GM12801 (cell line): ENCODE measurements around the gene AMBN.

Experiments used
- CTCF ChIP-seq: IDR thresholded peaks from one replicate; pipeline ENCODE4 v1.5.1; 2011; ENCODE audit warnings: control low read depth; ENCODE audit not compliant: insufficient read length; ENCODE audit errors: extremely low read depth

Gene AMBN

DNA sequence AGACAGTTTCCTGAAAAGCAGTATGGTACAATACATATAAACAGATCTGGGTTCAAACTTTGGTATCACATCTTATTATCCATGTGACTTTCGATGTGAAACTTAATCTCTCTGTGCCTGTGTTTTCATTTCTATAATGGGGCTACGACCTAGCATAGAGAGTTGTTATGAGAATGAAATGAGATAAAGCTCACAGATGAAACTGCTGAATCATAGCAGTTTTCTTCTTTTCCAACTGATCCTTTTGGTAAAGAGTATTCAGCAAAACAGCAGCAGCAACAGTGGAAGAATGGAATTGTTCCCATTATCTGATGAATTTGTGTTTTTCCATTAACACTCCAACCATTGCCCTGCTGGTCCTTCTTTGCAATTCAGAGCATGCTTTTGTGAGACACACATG lies 16.3 kb downstream of the AMBN start:
- no peak for TF ChIP-seq CTCF

- no peak for TF ChIP-seq CTCF
Measured at GRCh38 chr4:70613306-70614183, 21.5 kb downstream of the AMBN start.

GRCh38 chr4:70614184-70614555 lies 22.1 kb downstream of the AMBN start:
- no peak for TF ChIP-seq CTCF

DNA sequence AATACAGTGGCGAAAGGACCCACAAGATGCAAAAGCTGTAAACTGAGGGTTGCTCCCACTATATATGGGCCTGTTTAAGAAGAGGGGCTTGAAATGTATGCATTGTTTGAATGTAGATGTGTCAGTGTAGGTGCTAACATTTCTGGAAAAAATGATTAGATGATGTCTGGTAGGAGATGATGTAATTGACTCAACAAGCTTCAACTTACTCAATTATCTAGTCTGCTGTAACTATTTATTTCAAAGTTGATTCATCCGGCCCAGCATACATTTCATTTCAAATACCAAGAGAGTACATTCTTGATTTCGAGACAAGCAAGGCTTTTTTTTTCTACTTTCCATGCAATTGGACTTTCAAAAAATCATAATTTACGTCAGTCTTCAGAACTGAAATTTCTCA lies 27.2 kb downstream of the AMBN start:
- no peak for TF ChIP-seq CTCF

GRCh38 chr4:70619778-70620177 lies 27.7 kb downstream of the AMBN start:
- no peak for TF ChIP-seq CTCF

DNA sequence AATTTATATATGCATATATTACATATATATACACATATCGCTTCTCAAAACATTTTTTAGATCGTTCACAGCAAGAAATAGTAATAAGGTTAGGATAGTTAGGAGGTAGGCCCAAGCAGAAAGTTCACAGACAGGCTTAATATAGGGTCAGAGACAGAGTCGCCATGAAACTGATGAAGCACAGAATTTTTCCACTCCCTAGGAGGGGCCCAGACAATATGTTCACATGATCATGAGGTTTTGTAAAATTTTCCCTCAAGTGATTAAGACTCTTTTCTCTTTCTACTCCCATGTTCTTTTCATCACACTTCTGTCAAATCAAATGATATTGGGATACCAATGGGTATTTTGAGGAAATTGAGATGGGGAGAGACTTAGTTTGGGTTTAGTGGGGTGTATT lies 31.3 kb downstream of the AMBN start:
- no peak for TF ChIP-seq CTCF

GRCh38 chr4:70624226-70624793 lies 32.3 kb downstream of the AMBN start:
- TF ChIP-seq CTCF = no peak
